GM21423 (cell line): ENCODE results near the gene TBC1D26.
"Not testable (repeated sequence)": the region's sequence is repeated elsewhere in the genome, so short reads cannot be mapped to it uniquely, and the experiment has no call there.

Experiments used
- ATAC-seq: cut with Tn5 transposase; IDR thresholded peaks from one replicate; pipeline ENCODE4 v1.9.1; 2021; ENCODE audit warnings: mild to moderate bottlenecking, moderate library complexity; ENCODE audit not compliant: unreplicated experiment

TBC1D26 gene

GRCh38 chr17:15731900-15732299 is at the start of gene TBC1D26:
TBC1D26 (plus strand) TSS chr17:15732283; CDS start chr17:15735349, 3,066 bp downstream.
- ATAC-seq = not testable (repeated sequence)

DNA sequence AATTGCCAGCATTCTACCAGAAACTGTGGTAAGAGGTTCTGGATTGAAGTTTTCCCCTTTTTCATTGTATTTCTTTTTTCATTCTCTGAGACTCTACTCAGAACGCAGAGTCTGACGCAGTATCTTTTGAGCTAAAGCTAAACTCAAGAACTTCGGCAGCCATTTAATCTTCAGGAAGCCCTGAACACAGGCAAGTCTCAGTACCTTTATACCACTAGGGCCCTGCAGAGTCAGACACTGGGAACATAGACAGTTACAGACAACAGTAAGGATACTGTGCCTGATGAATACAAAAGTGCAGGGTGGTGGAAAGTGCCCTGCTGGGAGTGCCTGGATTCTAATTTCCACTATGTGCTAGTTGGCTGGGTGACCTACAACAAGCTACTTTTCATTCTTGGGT is 48.9 kb upstream of the TBC1D26 start:
- not testable (repeated sequence) for ATAC-seq

GRCh38 chr17:15683824-15684478 is 48.1 kb upstream of the TBC1D26 start, which contains the start of gene TRIM16:
TRIM16 (minus strand) TSS chr17:15684311; CDS start chr17:15651609, 32,702 bp downstream.
- ATAC-seq = peak; percentile 95

GRCh38 chr17:15687494-15687893 is 44.6 kb upstream of the TBC1D26 start:
- ATAC-seq = not testable (repeated sequence)

DNA sequence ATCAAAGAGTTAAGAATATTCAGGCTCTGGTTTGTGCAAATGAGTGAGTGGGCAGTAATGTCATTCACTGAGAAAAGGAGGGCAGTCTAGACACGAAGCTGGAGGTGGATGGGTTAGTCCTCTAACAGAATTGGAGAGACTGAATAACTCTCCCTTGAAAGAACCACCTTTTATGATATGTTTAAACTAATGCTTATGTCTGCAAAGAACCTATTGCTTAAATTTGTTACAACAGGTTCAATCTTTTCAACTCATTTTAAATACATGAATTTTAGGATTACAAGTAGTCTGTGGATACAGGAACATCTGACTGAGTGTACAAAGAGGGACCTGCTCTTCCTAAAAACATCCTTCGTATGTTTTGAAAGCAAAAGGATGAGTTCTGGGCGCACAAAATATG is 33.1 kb upstream of the TBC1D26 start:
- not testable (repeated sequence) for ATAC-seq

GRCh38 chr17:15699413-15699924 is 32.6 kb upstream of the TBC1D26 start, which contains the start of gene ZNF286A:
ZNF286A (plus strand) TSS chr17:15699752; CDS start chr17:15700330, 578 bp downstream.
- peak; percentile 98 for ATAC-seq

DNA sequence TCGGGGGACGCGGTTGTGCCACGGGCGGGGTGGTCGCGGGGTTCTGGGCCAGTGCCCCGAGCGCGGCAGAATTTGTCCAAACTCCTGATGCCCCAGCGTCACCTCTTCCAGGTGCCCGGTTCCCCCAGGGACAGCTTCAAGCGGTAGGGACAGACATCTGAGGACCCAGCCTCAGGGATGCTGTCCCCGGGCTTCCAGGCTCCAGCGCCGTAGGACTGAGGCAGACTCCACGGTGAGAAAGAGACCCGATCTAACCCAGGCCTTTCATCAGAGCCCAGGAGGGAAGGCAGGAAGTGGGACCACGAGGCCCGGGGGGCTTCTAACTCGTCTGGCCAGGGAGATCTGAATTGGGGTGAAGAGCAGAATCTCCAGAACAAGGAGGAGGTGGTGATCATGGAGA is 32.1 kb upstream of the TBC1D26 start:
- not testable (repeated sequence) for ATAC-seq

- not testable (repeated sequence) for ATAC-seq
These were observed 27.8 kb upstream of the TBC1D26 start for GRCh38 chr17:15704239-15704638.

GRCh38 chr17:15704813-15705212 is 27.3 kb upstream of the TBC1D26 start:
- not testable (repeated sequence) for ATAC-seq

GRCh38 chr17:15708879-15709278 is 23.2 kb upstream of the TBC1D26 start:
- not testable (repeated sequence) for ATAC-seq

- ATAC-seq = not testable (repeated sequence)
These were observed 15.2 kb upstream of the TBC1D26 start for GRCh38 chr17:15716601-15717563.

GRCh38 chr17:15730535-15730934 is 1.5 kb upstream of the TBC1D26 start:
- ATAC-seq = not testable (repeated sequence)

DNA sequence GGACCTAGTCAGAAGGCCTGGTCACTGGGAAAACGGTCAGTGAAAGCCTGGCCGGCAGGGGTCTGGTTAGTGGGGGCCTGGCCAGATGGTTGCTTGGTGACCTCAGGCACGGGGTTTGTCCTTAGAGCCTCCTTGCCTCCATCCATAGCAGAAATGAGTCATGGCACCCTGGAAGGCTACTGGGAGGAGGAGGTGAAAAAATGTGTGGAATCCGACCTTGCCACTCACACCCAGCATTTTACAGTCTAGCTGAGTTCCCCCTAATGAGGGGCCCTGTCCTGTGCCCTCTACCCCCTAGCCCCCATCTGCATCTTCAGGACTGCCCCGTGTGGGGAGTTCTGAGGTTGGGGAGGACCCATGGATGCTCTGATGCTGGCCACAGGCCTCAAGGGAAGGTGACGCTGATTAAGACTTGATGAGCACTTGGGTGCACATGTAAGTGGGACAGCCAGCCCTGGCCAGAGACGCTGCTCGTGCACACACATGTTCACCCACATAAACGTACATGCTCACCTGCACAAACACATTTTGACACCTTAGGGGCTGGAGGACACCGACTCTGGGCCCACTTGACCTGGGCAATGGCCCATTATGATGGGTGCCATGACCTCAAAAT is 1.2 kb downstream of the TBC1D26 start:
- ATAC-seq = not testable (repeated sequence)

DNA sequence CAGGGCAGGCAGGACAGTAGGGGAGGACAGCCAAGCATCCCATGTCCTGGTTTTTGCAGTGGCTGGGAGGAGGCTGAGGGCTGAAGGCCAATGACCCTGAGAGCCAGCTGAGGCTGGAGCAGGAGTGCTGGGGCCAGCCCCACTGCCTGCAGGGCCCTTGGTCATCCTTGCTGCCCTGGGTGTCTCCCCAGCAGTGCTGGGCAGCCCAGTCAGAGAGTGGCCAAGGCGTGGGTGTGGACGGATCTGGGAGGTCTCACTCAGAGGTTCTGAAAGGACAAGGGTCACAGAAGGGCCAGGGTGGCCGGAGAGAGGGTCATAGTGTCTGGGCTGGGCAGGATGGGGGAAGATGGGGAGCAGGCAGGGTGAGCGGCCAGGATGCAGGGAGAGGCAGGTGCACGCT is 4.5 kb downstream of the TBC1D26 start:
- ATAC-seq = not testable (repeated sequence)

DNA sequence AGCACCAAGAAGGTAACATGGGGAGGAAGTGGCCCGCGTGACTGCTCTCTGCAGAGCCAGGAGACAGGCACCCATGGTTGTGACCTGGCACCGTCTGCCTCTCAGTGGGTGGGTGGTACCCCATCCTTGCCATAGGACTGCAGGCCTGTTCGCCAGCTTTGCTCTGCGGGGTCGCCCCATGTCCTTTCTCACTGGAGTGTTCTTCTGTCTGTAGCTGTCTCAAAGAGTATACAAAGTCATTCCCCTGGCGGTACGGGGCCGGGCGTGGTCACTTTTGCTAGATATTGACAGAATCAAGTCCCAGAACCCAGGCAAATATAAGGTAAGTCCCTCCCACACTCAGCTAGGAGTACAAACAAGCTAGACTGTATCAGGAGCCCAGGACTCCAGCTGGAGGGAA is 6.0 kb downstream of the TBC1D26 start:
- ATAC-seq = no peak

- ATAC-seq = not testable (repeated sequence)
These were observed 7.2 kb downstream of the TBC1D26 start for GRCh38 chr17:15739259-15739658.

DNA sequence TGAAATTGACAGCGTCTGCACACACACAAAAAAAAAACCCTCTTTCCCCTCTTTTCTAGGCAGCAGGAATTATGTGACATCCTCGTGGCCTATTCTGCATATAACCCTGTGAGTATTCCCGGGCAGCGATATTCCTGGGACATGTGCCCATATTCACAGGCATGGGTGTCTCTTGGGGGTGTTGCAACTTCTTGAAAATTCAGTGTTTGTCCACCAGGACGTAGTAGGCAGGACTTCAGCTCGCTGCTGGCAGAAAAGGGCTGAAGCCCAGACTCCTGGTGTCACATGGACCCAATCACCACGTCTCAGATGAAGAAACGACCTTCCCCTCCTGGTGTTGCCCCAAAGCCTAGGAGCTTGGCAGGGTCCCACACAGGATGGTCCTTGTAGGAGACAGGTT is 8.0 kb downstream of the TBC1D26 start:
- ATAC-seq = not testable (repeated sequence)

DNA sequence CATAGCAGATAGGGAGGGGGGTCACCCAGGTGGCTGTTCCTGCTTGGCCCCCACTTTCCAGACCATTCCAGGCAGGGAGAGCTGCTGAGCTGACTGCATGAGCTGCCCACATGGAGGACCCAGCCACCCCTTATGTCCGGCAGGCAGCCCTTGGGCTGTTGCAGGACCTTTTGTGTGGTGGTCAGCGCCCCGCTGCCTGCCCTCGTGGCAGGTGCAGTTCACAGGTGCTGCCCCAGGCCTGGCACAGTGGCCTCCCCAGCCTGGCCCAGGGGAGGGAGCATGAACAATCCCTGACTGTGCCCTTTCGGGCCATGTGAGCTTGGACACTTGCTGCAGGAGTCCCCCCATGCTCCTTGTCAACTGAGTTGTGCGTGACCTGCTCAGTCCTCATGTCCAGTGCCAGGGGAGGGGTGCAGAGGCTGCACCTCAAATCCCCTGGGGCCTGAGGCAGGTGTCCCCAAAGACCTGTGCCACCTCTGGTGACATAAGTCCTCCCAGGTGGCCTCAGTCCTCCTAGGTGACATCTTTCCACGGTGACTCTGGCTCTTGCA is 8.6 kb downstream of the TBC1D26 start:
- no peak for ATAC-seq

DNA sequence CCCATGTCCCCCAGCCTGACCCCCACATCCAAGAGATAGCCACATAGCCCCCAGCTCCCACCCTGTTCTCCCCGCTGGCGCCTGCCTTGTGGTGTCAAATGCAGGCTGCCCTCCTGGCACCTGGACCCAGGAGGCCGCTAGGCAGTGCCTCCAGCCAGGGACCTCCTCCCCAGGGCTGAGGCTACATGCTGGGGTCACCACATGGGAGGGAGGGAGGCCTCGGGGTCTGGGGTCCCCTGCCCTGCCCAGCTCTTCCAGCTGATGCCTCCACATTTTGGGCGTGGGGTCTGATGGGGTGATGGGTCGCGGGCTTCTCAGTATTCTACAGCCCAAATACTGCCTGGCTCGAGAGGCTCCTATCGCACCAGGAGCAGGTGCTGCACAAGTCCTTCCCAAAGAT is 9.5 kb downstream of the TBC1D26 start:
- no peak for ATAC-seq

- no peak for ATAC-seq
These were observed 10.1 kb downstream of the TBC1D26 start for GRCh38 chr17:15742051-15742795.
